ENCODE results near the gene SNF8.

- TF ChIP-seq SMAD3 (CRISPR knock-in tag; IDR thresholded peaks at IDR 0.05; ENCODE audit: borderline replicate concordance) (no peak), CTCF (IDR thresholded peaks at IDR 0.05) (no peak), NR1H2 (CRISPR knock-in tag; IDR thresholded peaks at IDR 0.05) (no peak)
Observed at GRCh38 chr17:48894886-48895285, 49.8 kb downstream of the SNF8 start.
